Measurements from ENCODE around the gene OVCH2.

DNA sequence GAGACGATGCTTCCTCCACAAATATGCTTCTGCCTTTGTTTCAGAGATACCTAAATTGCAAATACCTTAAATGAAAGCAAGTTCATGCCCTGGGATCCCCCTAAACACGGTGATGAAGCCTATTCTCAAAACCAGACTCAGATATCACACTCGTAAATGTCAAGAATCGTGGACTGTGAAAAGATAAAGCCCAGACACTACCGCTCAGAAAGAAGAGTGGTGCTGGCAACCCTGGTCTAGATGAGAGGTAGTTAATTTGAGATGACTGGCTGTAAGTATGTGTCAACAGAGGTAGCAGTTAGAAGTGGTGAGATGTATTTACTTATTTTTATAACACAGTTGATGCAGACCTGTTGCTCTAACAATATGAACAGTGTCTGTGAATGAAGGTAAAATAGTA is 2.5 kb downstream of the OVCH2 start:
- TF ChIP-seq, protein P1, sequence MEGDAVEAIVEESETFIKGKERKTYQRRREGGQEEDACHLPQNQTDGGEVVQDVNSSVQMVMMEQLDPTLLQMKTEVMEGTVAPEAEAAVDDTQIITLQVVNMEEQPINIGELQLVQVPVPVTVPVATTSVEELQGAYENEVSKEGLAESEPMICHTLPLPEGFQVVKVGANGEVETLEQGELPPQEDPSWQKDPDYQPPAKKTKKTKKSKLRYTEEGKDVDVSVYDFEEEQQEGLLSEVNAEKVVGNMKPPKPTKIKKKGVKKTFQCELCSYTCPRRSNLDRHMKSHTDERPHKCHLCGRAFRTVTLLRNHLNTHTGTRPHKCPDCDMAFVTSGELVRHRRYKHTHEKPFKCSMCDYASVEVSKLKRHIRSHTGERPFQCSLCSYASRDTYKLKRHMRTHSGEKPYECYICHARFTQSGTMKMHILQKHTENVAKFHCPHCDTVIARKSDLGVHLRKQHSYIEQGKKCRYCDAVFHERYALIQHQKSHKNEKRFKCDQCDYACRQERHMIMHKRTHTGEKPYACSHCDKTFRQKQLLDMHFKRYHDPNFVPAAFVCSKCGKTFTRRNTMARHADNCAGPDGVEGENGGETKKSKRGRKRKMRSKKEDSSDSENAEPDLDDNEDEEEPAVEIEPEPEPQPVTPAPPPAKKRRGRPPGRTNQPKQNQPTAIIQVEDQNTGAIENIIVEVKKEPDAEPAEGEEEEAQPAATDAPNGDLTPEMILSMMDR (IDR thresholded peaks at IDR 0.05; ENCODE audit: low read depth, low read length, poor library complexity, severe bottlenecking): no peak
- TF ChIP-seq EZH2phosphoT487 (IDR thresholded peaks at IDR 0.05; ENCODE audit: borderline replicate concordance, low read length): no peak
